RPMI7951 (cell line): ENCODE results near the gene TSHZ2. TPM values are rescaled to one million over a fixed set of nuclear protein-coding genes. Genes with fewer than 3 reads are reported as not detected.
"Not testable (repeated sequence)": the region's sequence is repeated elsewhere in the genome, so short reads cannot be mapped to it uniquely, and the experiment has no call there.

Experiments
- DNase-seq: peaks from one replicate; pipeline ENCODE4 v3.0.0-alpha.2; 2012; ENCODE audit warnings: low read depth
- total RNA-seq: library from RNA; depleted of rRNA; stranded (reverse); fragments of >200 nt; shearing (Covaris generic); gene quantifications from 2 replicates; pipeline ENCODE4 v1.2.3, GENCODE V29; 2014

Gene TSHZ2
- total RNA-seq, 1 experiment from 2014 or later: 0.12 TPM

- no peak for DNase-seq
These were observed 439.7 kb downstream of the TSHZ2 start for GRCh38 chr20:53411891-53412290.

- DNase-seq: no peak
These were observed 440.5 kb downstream of the TSHZ2 start for GRCh38 chr20:53412577-53413185.

GRCh38 chr20:53413186-53413631 lies 441.1 kb downstream of the TSHZ2 start:
- DNase-seq: peak; percentile 12

- not testable (repeated sequence) for DNase-seq
These were observed 441.7 kb downstream of the TSHZ2 start for GRCh38 chr20:53413845-53414244.

- no peak for DNase-seq
These were observed 447.7 kb downstream of the TSHZ2 start for GRCh38 chr20:53419693-53420460.

GRCh38 chr20:53421343-53421742 lies 449.2 kb downstream of the TSHZ2 start:
- no peak for DNase-seq

GRCh38 chr20:53422039-53422438 lies 449.9 kb downstream of the TSHZ2 start:
- no peak for DNase-seq

GRCh38 chr20:53423587-53424146 lies 451.5 kb downstream of the TSHZ2 start:
- DNase-seq: no peak

- DNase-seq: no peak
These were observed 453.3 kb downstream of the TSHZ2 start for GRCh38 chr20:53425481-53425880.

- no peak for DNase-seq
These were observed 453.8 kb downstream of the TSHZ2 start for GRCh38 chr20:53425941-53426340.

GRCh38 chr20:53426766-53427312 lies 454.7 kb downstream of the TSHZ2 start:
- no peak for DNase-seq

- no peak for DNase-seq
These were observed 455.8 kb downstream of the TSHZ2 start for GRCh38 chr20:53427951-53428350.

- DNase-seq: no peak
These were observed 456.4 kb downstream of the TSHZ2 start for GRCh38 chr20:53428588-53428987.

- DNase-seq: no peak
These were observed 456.8 kb downstream of the TSHZ2 start for GRCh38 chr20:53428996-53429395.

GRCh38 chr20:53434662-53435061 lies 462.5 kb downstream of the TSHZ2 start:
- DNase-seq: no peak

GRCh38 chr20:53436927-53437326 lies 464.8 kb downstream of the TSHZ2 start:
- not testable (repeated sequence) for DNase-seq

- DNase-seq: no peak
These were observed 466.2 kb downstream of the TSHZ2 start for GRCh38 chr20:53438368-53438767.

GRCh38 chr20:53439046-53439445 lies 466.9 kb downstream of the TSHZ2 start:
- DNase-seq: no peak

- no peak for DNase-seq
These were observed 467.5 kb downstream of the TSHZ2 start for GRCh38 chr20:53439616-53440015.

- no peak for DNase-seq
These were observed 472.4 kb downstream of the TSHZ2 start for GRCh38 chr20:53444401-53445149.

GRCh38 chr20:53445321-53445731 lies 473.2 kb downstream of the TSHZ2 start:
- DNase-seq: no peak

GRCh38 chr20:53445932-53446331 lies 473.8 kb downstream of the TSHZ2 start:
- no peak for DNase-seq
